Measurements from ENCODE around the gene CRYGS.

The CRYGS gene

GRCh38 chr3:186520431-186520830, 23.7 kb downstream of the CRYGS start:
- no peaks in the 10 kb centered on the region for H3K27me3 Mint-ChIP-seq (ENCODE audit: low read depth)
- peaks cover 4% of the 10 kb centered on the region for H3K9me3 Mint-ChIP-seq
- H3K36me3 Mint-ChIP-seq (ENCODE audit: low read depth), result no peaks in the 10 kb centered on the region
- no peak overlapping the region for H3K4me3 Mint-ChIP-seq
- no peak overlapping the region for H3K27ac Mint-ChIP-seq
- peaks cover 17% of the 10 kb centered on the region for H3K4me1 Mint-ChIP-seq (ENCODE audit: low read depth)
- no peak for DNase-seq (ENCODE audit: low spot score)

GRCh38 chr3:186519021-186519658, 25.0 kb downstream of the CRYGS start:
- peak overlapping the region; percentile 6 for H3K4me3 Mint-ChIP-seq
- no peaks in the 10 kb centered on the region for H3K27me3 Mint-ChIP-seq (ENCODE audit: low read depth)
- DNase-seq (ENCODE audit: low spot score), result peak; percentile 44
- H3K27ac Mint-ChIP-seq, result peak overlapping the region; percentile 28
- peaks cover 4% of the 10 kb centered on the region for H3K9me3 Mint-ChIP-seq
- peaks cover 28% of the 10 kb centered on the region for H3K4me1 Mint-ChIP-seq (ENCODE audit: low read depth)
- no peaks in the 10 kb centered on the region for H3K36me3 Mint-ChIP-seq (ENCODE audit: low read depth)

- no peak overlapping the region for H3K27ac Mint-ChIP-seq
- peaks cover 28% of the 10 kb centered on the region for H3K4me1 Mint-ChIP-seq (ENCODE audit: low read depth)
- no peak for DNase-seq (ENCODE audit: low spot score)
- no peaks in the 10 kb centered on the region for H3K36me3 Mint-ChIP-seq (ENCODE audit: low read depth)
- H3K9me3 Mint-ChIP-seq, result peaks cover 4% of the 10 kb centered on the region
- H3K4me3 Mint-ChIP-seq, result no peak overlapping the region
- H3K27me3 Mint-ChIP-seq (ENCODE audit: low read depth), result peaks cover 2% of the 10 kb centered on the region
Measured at GRCh38 chr3:186517218-186517617, 27.0 kb downstream of the CRYGS start.

GRCh38 chr3:186516646-186517045, 27.5 kb downstream of the CRYGS start:
- no peak overlapping the region for H3K27ac Mint-ChIP-seq
- peaks cover 2% of the 10 kb centered on the region for H3K27me3 Mint-ChIP-seq (ENCODE audit: low read depth)
- no peaks in the 10 kb centered on the region for H3K36me3 Mint-ChIP-seq (ENCODE audit: low read depth)
- H3K4me3 Mint-ChIP-seq, result no peak overlapping the region
- peaks cover 28% of the 10 kb centered on the region for H3K4me1 Mint-ChIP-seq (ENCODE audit: low read depth)
- no peak for DNase-seq (ENCODE audit: low spot score)
- H3K9me3 Mint-ChIP-seq, result peaks cover 4% of the 10 kb centered on the region

DNA sequence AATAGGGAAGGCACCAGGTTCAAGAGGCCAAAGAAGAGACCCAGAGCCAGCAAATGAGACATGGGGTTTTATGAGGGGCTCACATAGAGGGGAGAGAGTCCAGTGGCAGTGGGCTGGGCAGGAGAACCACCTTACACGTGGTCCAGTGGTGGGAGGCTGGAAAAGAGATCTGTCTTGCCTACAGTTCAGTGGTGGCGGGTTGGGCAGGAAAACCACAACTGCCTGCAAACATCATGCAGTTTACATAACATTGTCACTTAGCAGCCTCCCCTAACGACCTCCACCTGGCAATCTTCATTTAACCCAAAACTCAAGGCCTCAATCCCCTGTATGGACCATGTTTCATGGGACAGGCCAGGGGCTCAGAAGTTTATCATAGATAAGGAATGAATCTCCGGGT, 29.1 kb downstream of the CRYGS start:
- DNase-seq (ENCODE audit: low spot score), result peak; percentile 6

DNA sequence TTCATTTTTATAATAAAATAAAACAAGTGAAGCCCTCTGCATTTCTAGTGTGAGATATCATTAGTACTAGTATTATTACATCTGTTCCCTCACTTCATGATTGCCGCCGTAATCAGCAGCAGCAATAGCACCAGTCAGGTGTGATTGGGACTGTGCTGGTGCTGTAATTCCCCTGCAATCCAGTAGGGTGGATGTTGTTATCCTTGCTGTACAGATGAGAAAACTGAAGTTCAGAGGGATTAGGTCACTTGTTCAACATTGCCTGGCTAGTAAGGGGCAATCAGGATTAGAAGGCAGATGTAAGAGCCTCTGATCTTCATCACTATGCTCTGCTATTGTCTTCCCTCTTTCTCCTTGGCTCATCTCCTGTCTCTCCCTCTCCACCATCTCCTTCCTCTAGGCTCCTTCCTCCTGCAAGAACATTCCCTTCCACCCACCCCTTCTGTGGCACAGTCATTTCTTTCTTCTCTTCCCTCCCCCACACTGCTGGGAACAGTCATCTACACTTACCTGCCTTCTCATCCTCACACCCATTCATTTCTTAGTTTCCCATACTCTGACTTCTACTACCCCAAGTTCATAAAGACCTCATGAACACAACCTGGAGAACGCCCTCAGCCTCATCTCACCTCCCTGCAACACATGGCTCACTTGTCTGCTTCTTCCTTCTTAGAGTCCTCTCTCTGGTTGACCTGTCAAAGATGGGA, 29.7 kb downstream of the CRYGS start:
- Mint-ChIP-seq H3K27ac (peak overlapping the region; percentile 23), H3K27me3 (ENCODE audit: low read depth) (peaks cover 2% of the 10 kb centered on the region), H3K36me3 (ENCODE audit: low read depth) (no peaks in the 10 kb centered on the region), H3K9me3 (peaks cover 4% of the 10 kb centered on the region), H3K4me1 (ENCODE audit: low read depth) (peaks cover 27% of the 10 kb centered on the region), H3K4me3 (no peak overlapping the region)
- peak; percentile 6 for DNase-seq (ENCODE audit: low spot score)

More for the DNA sequence above, 29.1 kb downstream of the CRYGS start:
- Mint-ChIP-seq H3K9me3 (peaks cover 4% of the 10 kb centered on the region), H3K4me1 (ENCODE audit: low read depth) (peaks cover 27% of the 10 kb centered on the region), H3K27ac (peak overlapping the region; percentile 23), H3K27me3 (ENCODE audit: low read depth) (peaks cover 2% of the 10 kb centered on the region), H3K4me3 (no peak overlapping the region), H3K36me3 (ENCODE audit: low read depth) (no peaks in the 10 kb centered on the region)

DNA sequence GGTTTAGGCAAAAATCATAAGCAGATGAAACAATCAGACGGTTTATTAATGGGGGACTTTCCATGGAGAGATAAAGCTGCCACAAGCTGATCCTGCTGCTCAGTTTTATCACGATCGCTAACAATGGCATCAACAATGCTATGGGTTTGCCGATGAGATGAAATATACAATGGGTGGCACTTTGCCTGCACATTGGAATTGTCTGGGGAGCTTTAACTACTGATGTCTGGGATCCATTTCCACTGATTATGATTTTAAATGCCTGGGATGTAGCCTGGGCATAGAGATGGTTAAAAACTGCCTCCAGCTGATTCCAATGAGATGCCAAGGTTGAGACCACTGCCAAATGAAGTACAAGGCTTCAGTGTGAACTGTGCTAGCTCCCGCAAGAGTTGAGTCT, 30.8 kb downstream of the CRYGS start:
- Mint-ChIP-seq H3K27ac (no peak overlapping the region), H3K27me3 (ENCODE audit: low read depth) (peaks cover 2% of the 10 kb centered on the region), H3K4me3 (no peak overlapping the region), H3K9me3 (peaks cover 4% of the 10 kb centered on the region), H3K36me3 (ENCODE audit: low read depth) (no peaks in the 10 kb centered on the region), H3K4me1 (ENCODE audit: low read depth) (peaks cover 18% of the 10 kb centered on the region)
- DNase-seq (ENCODE audit: low spot score), result no peak

DNA sequence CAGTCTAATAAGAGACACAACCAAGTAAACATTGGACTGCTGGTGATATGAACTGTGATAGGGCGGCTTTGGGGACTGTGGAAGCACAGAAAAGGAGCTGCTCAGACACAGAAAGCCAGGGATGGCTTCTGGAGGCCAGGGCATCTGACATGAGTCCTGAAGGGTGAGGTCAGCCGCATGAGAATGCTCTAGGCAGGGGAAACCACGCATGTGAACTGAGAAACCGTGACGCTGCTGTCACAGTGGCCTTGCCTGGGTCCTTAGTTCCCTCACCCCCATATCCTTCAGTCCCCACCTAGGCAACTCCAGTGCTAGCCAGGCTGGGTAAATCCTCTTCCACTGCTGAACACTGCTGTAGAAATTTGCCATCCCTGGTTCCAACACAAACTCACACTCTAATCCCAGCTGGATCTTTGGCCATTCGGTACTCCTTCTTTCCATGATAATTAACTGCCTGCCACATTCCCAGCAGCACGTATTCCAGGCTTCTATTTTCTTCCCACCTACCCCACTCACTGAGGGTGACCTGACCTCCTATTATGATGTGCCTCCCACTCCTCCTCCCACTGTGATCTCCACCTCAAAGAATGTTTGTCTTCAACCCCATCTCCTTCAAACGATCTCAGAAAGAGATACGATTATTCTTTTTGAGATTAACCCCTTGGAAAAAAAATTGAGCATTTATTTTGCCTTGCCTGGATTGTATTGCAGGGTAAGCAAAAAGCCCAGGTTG, 31.4 kb downstream of the CRYGS start:
- H3K27ac Mint-ChIP-seq, result peak overlapping the region; percentile 29

DNA sequence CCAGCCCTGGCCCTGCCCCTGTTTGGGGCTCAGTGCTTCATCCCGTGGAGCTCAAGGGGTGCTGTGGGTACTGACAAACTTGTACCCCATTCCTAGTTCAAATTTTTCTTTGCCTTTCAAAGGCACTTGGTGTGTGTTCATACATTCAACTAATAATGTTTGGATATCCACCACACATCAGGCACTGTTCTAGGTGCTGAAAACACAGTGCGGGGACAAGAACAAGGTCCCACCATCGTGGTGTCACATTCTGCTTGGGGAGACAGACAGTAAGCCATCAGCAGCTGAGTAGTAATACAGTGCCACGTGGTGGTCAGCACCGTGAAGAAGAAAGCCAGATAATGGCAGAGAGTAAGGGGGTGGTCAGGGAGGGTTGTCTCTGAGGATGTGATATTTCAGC, 32.5 kb downstream of the CRYGS start:
- no peak for DNase-seq (ENCODE audit: low spot score)
- H3K27ac Mint-ChIP-seq, result no peak overlapping the region
- no peaks in the 10 kb centered on the region for H3K36me3 Mint-ChIP-seq (ENCODE audit: low read depth)
- peaks cover 2% of the 10 kb centered on the region for H3K27me3 Mint-ChIP-seq (ENCODE audit: low read depth)
- no peak overlapping the region for H3K4me3 Mint-ChIP-seq
- peaks cover 2% of the 10 kb centered on the region for H3K9me3 Mint-ChIP-seq
- H3K4me1 Mint-ChIP-seq (ENCODE audit: low read depth), result peaks cover 18% of the 10 kb centered on the region

More for the DNA sequence above, 31.4 kb downstream of the CRYGS start:
- peaks cover 4% of the 10 kb centered on the region for H3K9me3 Mint-ChIP-seq
- peaks cover 2% of the 10 kb centered on the region for H3K27me3 Mint-ChIP-seq (ENCODE audit: low read depth)
- DNase-seq (ENCODE audit: low spot score), result no peak
- H3K4me3 Mint-ChIP-seq, result no peak overlapping the region
- no peaks in the 10 kb centered on the region for H3K36me3 Mint-ChIP-seq (ENCODE audit: low read depth)
- peaks cover 18% of the 10 kb centered on the region for H3K4me1 Mint-ChIP-seq (ENCODE audit: low read depth)

- Mint-ChIP-seq H3K9me3 (no peaks in the 10 kb centered on the region), H3K27ac (no peak overlapping the region), H3K36me3 (ENCODE audit: low read depth) (no peaks in the 10 kb centered on the region), H3K4me3 (no peak overlapping the region), H3K4me1 (ENCODE audit: low read depth) (peaks cover 18% of the 10 kb centered on the region), H3K27me3 (ENCODE audit: low read depth) (peaks cover 2% of the 10 kb centered on the region)
- peak; percentile 5 for DNase-seq (ENCODE audit: low spot score)
Measured at GRCh38 chr3:186511245-186511644, 32.9 kb downstream of the CRYGS start.

DNA sequence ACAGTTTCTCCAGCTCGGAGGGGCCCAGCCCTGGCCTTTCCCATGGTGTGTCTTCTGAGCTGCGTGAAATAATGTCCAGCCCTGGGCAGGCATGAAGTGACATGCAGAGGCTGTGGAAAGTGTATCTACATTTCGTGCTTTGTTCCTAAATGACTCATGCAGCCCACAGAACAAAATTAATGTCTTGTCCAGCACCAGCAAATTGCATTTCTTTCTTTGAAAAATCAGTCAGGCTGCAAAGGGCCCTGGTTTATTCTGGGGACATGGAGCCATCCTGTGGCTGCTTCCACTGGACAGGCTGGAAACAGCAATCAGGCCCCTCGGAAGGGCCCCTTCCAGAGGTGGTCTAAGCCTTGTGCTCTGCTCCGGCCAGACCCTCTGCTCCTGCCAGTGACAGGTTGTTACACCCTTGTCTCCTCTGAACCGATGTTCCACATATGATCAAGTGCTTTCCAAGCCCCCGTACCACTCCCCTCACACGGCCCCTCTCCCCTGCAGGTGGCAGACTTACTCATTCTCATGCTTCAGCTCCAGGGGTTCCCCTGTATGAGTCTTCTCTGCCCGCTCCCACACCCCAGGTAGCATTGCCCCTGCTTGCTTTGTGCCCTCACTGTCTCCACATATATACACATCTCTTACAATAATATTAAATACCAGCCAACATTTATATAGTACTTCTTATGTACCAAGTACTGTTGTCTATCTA, 33.7 kb downstream of the CRYGS start:
- H3K27ac Mint-ChIP-seq, result no peak overlapping the region
- H3K36me3 Mint-ChIP-seq (ENCODE audit: low read depth), result no peaks in the 10 kb centered on the region
- no peak for DNase-seq (ENCODE audit: low spot score)
- H3K9me3 Mint-ChIP-seq, result no peaks in the 10 kb centered on the region
- H3K4me1 Mint-ChIP-seq (ENCODE audit: low read depth), result peaks cover 12% of the 10 kb centered on the region
- no peak overlapping the region for H3K4me3 Mint-ChIP-seq
- H3K27me3 Mint-ChIP-seq (ENCODE audit: low read depth), result peaks cover 2% of the 10 kb centered on the region

DNA sequence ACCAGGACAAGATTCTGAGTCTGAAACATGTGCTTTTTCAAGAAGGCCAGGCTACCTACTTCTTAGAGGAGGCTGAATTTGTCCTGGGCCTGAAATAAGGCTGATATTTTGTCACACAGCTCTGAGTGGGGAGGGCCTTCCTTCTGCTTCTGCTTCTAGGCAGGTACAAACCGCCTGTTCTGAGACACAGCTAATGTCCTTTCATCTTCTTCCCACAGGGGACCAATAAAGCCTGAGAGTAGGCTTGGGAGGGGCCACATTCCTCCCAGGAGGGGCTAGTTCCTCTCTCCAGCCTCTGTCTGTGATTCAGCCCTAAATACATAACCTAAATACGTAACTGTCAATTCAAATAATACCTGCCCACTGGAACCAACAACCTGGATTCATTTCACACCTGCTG, 34.8 kb downstream of the CRYGS start:
- no peak overlapping the region for H3K27ac Mint-ChIP-seq
- H3K4me3 Mint-ChIP-seq, result no peak overlapping the region
- H3K9me3 Mint-ChIP-seq, result no peaks in the 10 kb centered on the region
- H3K4me1 Mint-ChIP-seq (ENCODE audit: low read depth), result peaks cover 1% of the 10 kb centered on the region
- H3K27me3 Mint-ChIP-seq (ENCODE audit: low read depth), result peaks cover 2% of the 10 kb centered on the region
- no peak for DNase-seq (ENCODE audit: low spot score)
- no peaks in the 10 kb centered on the region for H3K36me3 Mint-ChIP-seq (ENCODE audit: low read depth)

DNA sequence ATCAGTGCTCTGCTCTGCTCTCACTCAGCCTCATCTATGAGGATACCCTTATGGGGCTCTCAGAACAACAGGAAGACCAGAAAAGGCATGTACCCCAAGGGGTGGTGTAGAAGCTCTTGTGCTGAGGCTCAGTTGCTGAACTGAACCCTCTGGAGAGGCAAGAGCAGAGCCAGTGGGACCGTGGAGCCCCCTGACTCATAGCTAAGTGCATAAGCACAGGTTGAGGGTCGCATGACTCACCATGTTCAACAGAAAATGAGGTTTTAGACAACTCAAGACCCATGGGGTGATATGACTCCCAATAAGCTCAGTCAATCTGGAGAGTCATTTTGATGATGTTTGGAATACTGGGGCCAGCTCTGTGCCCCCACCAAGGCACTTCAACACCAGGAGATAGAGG, 37.3 kb downstream of the CRYGS start:
- H3K27me3 Mint-ChIP-seq (ENCODE audit: low read depth), result no peaks in the 10 kb centered on the region
- DNase-seq (ENCODE audit: low spot score), result peak; percentile 10
- no peak overlapping the region for H3K4me3 Mint-ChIP-seq
- H3K9me3 Mint-ChIP-seq, result no peaks in the 10 kb centered on the region
- no peaks in the 10 kb centered on the region for H3K36me3 Mint-ChIP-seq (ENCODE audit: low read depth)
- peaks cover 7% of the 10 kb centered on the region for H3K4me1 Mint-ChIP-seq (ENCODE audit: low read depth)
- H3K27ac Mint-ChIP-seq, result no peak overlapping the region
